ENCODE results near the gene PITPNM3.

The PITPNM3 gene

DNA sequence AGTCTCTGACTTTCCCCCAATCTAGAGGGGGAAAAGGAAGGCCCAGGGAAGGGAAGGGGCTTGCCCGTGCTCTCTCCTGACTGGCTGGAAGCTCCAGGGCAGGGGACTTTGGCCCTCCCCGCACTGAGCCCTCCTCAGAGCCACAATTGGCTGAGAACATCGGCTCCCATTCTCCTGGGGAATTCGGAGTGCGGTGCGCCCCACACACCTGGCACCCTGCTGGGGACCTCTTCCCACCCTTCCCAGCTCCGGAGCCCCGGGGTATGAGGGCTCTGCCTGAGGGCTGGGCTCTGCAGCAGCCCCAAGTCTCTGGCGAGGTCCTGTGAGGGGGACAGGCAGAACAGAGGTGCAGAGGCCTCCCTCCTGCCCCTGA is 76.1 kb downstream of the PITPNM3 start:
- no peak for TF ChIP-seq CTCF (conservative IDR thresholded peaks at IDR 0.05; ENCODE audit: low read depth, low read length)
- H3K4me3 ChIP-seq (ENCODE audit: low read length), result no peak overlapping the region
- no peak for DNase-seq (ENCODE audit: low read depth)

DNA sequence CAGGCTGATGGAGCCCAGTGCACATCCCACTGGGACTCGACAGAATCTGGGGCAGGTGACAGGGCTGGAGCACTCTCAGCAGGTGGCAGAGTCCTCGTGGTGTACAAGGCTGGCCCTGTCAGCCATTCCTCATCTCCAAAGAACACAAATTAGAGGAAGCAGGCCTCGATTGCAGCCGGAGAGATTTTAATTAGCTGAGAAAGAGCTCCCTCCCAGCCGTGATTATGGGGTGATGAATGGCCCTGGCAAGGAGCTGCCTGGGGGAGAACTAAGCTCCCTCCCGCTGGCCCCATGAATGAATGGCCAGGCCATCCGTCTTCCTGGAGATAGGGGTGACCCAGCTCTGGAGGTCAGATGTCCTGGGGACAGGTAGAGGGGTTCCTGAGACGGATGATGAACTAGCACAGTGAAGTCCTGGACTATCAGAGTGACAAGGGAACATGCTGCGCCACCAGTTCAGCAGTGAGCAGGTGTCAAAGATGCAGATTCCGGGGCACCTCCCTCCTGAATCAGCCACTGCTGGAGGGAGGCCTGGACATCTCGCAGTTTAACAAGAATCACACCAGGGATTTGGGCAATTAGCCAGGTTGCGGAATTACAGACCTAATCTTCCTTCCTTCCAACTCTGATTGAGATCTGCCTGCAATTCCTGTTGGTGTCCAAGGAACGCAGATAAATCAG is 76.6 kb downstream of the PITPNM3 start:
- no peak for TF ChIP-seq CTCF (conservative IDR thresholded peaks at IDR 0.05; ENCODE audit: low read depth, low read length)
- DNase-seq (ENCODE audit: low read depth), result no peak
- no peak overlapping the region for H3K4me3 ChIP-seq (ENCODE audit: low read length)

- H3K4me3 ChIP-seq (ENCODE audit: low read length), result no peak overlapping the region
- no peak for TF ChIP-seq CTCF (conservative IDR thresholded peaks at IDR 0.05; ENCODE audit: low read depth, low read length)
- no peak for DNase-seq (ENCODE audit: low read depth)
Measured at GRCh38 chr17:6478486-6478885, 77.9 kb downstream of the PITPNM3 start.

- no peak for DNase-seq (ENCODE audit: low read depth)
- no peak for TF ChIP-seq CTCF (conservative IDR thresholded peaks at IDR 0.05; ENCODE audit: low read depth, low read length)
- H3K4me3 ChIP-seq (ENCODE audit: low read length), result no peak overlapping the region
Measured at GRCh38 chr17:6477831-6478383, 78.4 kb downstream of the PITPNM3 start.

- DNase-seq (ENCODE audit: low read depth), result no peak
- H3K4me3 ChIP-seq (ENCODE audit: low read length), result no peak overlapping the region
- TF ChIP-seq CTCF (conservative IDR thresholded peaks at IDR 0.05; ENCODE audit: low read depth, low read length), result no peak
Measured at GRCh38 chr17:6476810-6477179, 79.6 kb downstream of the PITPNM3 start.

DNA sequence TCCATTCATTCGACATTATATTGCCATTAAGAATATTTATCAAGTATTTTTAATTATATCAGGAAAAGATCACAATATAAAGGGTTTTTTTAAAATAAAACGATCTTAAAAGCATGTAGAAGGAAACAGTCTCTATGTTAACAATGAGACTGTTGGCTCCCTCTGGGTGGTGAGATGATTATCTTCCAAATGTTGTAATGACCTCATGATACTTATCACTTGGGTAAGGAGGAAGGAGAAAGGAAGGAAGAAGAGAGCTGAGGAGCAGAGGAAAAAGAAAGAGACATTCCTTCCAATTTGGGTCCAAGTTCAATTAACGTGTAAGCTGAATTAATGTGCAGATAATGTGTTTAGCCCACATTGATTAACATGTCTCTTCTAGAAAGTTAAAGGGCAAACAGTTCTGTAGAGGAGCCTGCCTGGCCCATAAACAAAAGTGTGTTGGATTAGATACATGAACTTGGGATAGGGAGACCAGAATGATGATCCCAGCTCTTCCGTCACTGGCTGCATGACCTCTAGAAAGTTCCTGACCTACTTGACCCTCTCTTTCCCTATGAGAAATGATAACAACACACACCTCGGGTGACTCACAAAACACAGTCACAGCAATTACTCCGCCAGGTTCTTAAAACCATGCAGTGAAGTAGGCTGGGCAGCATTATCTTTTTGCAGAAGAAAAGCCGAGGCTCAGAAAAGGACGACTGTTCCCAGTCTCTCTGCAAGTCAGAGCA is 80.1 kb downstream of the PITPNM3 start:
- TF ChIP-seq CTCF (conservative IDR thresholded peaks at IDR 0.05; ENCODE audit: low read depth, low read length), result no peak
- DNase-seq (ENCODE audit: low read depth), result no peak
- no peak overlapping the region for H3K4me3 ChIP-seq (ENCODE audit: low read length)

DNA sequence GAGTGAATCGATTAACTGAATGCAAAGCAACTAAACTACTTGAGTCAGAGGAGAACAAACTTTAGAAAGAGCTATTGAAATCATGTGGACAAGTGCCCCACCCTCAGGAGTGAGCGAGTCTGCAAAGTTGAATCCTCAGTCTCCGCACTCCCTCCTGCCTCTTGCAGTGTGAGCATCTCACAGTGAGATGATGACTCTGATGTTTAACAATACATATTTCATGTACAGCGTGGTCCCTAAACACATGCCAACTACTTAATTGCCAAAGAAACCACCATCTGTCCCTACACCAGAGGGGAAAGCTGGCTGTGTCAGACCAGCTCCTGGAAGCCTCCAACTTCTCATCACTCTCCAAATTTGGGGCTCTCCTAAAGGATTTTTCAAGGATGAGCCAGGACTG is 80.9 kb downstream of the PITPNM3 start:
- H3K4me3 ChIP-seq (ENCODE audit: low read length), result no peak overlapping the region
- no peak for TF ChIP-seq CTCF (conservative IDR thresholded peaks at IDR 0.05; ENCODE audit: low read depth, low read length)
- DNase-seq (ENCODE audit: low read depth), result no peak

Measured in retinal pigment epithelial cell (primary cell).